Mammary epithelial cell (primary cell): ENCODE results near the gene RPS6KL1.

Experiments
- EZH2 ChIP-seq: IDR thresholded peaks from 2 replicates; pipeline ENCODE4 v1.6.1; 2012; ENCODE audit warnings: low read length, inconsistent platforms, borderline replicate concordance
- TF ChIP-seq, protein P1 (sequence below), 2 donors: IDR thresholded peaks in 1 of 2; conservative IDR thresholded peaks in 1 of 2; 2 replicates each; pipeline ENCODE4 v1.5.1; 2011 to 2012; ENCODE audit warnings: inconsistent platforms in 2 of 2, low read length in 2 of 2, mild to moderate bottlenecking in 2 of 2, control low read depth in 1 of 2, low read depth in 1 of 2; ENCODE audit not compliant: insufficient read depth in 1 of 2; ENCODE audit errors: extremely low read depth in 1 of 2

DNA sequence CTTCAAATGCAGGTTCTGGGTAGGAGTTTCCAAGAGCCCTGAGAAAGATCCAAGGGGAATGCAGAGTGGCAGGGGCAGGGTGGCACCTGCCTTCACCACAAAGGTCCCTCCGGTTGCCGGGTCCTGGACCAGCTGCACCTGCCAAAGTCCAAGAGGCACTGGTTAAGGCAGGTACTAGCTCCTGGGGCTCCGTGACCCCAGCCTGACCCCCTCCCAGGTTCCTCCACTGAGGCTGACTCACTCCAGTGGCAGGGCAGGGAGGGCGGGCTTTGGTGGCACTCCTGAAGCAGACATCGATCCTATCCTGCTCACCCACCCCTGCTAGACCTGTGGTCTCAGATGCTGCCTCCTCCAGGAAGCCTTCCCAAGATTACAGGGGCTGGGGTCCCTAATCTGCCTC, 11.4 kb downstream of the RPS6KL1 start:
- TF ChIP-seq, protein P1, sequence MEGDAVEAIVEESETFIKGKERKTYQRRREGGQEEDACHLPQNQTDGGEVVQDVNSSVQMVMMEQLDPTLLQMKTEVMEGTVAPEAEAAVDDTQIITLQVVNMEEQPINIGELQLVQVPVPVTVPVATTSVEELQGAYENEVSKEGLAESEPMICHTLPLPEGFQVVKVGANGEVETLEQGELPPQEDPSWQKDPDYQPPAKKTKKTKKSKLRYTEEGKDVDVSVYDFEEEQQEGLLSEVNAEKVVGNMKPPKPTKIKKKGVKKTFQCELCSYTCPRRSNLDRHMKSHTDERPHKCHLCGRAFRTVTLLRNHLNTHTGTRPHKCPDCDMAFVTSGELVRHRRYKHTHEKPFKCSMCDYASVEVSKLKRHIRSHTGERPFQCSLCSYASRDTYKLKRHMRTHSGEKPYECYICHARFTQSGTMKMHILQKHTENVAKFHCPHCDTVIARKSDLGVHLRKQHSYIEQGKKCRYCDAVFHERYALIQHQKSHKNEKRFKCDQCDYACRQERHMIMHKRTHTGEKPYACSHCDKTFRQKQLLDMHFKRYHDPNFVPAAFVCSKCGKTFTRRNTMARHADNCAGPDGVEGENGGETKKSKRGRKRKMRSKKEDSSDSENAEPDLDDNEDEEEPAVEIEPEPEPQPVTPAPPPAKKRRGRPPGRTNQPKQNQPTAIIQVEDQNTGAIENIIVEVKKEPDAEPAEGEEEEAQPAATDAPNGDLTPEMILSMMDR (conservative IDR thresholded peaks at IDR 0.05 in 1 of 2, IDR thresholded peaks at IDR 0.05 in 1 of 2; ENCODE audit: extremely low read depth in 1 of 2, insufficient read depth in 1 of 2, low read depth in 1 of 2, low read length in 2 of 2), result no peak
- TF ChIP-seq EZH2, result no peak
